Measurements from ENCODE around the gene PSMD1.

The PSMD1 gene

GRCh38 chr2:231211486-231211885, 154.8 kb downstream of the PSMD1 start:
- DNase-seq = no peak

DNA sequence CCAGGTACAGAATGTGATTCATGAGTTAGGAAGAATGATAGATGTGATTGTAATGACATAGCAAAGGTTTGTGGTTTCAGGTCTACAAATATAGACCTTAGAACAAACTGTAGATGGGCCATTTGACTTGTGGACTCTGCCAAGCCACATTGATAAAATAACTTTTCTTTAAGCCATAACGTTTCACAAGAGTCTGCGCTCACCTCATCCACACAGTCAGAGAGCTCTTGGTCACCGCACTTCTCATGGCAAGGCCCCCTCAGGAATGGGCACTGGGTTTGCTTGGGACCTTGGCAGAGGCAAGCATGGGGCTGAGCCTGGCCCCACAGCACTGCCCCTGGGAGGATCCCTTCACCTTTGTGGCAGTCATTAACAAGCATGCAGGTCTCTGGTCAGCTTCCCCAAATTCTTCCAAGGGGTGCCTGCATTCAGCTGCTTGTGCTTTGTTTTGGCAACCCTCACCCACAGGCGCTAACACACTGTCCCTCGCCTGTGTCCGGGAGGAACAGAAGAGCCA, 155.7 kb downstream of the PSMD1 start:
- DNase-seq = no peak

DNA sequence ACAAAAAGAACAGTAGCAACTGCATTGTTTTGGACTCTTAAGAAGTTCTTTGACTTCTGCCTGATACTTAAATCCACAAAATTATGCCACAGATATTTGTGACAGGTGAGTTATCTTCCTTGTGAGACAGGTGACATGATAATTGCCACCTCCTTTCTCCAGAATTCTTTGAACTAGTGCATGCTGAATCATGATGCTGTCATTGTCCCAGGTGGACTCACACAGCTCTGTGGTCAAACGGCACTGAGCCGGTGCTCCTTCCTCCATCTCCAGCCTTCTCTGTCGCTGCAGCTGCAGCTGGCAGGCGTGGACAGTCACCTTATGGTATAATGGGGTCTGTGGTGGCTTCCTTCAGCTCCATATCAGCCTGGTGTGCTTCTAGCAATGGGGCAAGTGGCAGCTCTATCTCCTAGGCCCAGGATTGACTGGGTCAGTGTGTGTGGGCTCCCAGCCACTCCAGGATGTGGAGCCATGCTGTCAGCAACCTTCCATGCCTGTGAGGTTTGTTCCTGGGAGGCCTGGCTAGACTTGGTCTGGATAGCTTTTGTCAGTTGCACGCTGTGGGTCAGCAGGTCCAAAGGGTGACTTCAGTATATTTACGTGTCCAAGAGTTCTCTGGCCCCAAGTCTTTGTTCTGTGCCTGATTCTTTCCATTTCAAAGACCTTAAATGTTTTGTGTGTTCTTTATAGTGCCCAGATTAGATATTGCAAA, 157.4 kb downstream of the PSMD1 start:
- no peak for DNase-seq

DNA sequence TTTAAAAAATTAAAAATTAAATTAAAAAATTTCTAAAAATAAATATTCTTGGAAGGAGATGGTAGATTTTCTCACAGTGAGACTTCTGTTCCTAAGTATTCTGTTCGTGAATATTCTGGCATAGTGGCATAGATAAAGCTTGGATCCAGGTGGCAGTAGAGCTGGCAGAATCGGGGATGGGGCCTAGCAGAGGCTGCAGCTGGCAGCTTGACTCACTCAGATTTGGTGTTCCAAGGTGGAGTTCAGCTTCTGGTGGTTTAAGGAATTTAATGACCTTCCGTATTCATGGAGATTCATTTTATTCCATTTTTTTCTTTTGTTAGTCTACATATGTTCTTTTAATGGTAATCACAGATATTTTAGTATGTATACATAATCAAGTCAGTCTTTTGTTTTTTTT, 161.7 kb downstream of the PSMD1 start:
- no peak for DNase-seq

- no peak for DNase-seq
Observed at GRCh38 chr2:231219289-231219688, 162.6 kb downstream of the PSMD1 start.

GRCh38 chr2:231221761-231222160, 165.1 kb downstream of the PSMD1 start:
- no peak for DNase-seq

Measured in right forelimb (tissue), 1 donor.